Loucy (cell line): ENCODE results near the gene TREML1.

Source experiments
- H2AFZ ChIP-seq: fragments of 200-600 bp; sonication (generic); 2 replicates; pipeline ENCODE4 v1.6.0; 2016; ENCODE audit warnings: antibody characterized with exemption, mild to moderate bottlenecking, low read length, moderate library complexity
- H3F3A ChIP-seq: fragments of 200-600 bp; 2 replicates; pipeline ENCODE4 v1.6.0; 2016; ENCODE audit warnings: antibody characterized with exemption, low read depth, mild to moderate bottlenecking
- H3K27me3 ChIP-seq: fragments of 200-600 bp; sonication (generic); 2 replicates; pipeline ENCODE4 v1.6.1; 2014; ENCODE audit warnings: low read length, mild to moderate bottlenecking; ENCODE audit not compliant: insufficient read depth, poor library complexity, severe bottlenecking
- H3K36me3 ChIP-seq: fragments of 200-600 bp; sonication (generic); 2 replicates; pipeline ENCODE4 v1.6.1; 2016; ENCODE audit warnings: low read length; ENCODE audit not compliant: insufficient read depth
- H3K4me1 ChIP-seq: fragments of 200-600 bp; sonication (generic); 2 replicates; pipeline ENCODE4 v1.5.1; 2014; ENCODE audit warnings: low read length, mild to moderate bottlenecking; ENCODE audit not compliant: insufficient read depth, poor library complexity, severe bottlenecking
- H3K4me2 ChIP-seq: fragments of 200-600 bp; sonication (generic); 2 replicates; pipeline ENCODE4 v1.6.0; 2014; ENCODE audit warnings: antibody characterized with exemption, low read length, low read depth, mild to moderate bottlenecking; ENCODE audit not compliant: poor library complexity, severe bottlenecking
- H3K4me3 ChIP-seq: fragments of 200-600 bp; sonication (generic); 2 replicates; pipeline ENCODE4 v1.5.1; 2014; ENCODE audit warnings: low read length, mild to moderate bottlenecking, mixed read lengths; ENCODE audit not compliant: poor library complexity, severe bottlenecking
- H3K79me2 ChIP-seq: fragments of 200-600 bp; sonication (generic); 2 replicates; pipeline ENCODE4 v1.6.1; 2014; ENCODE audit warnings: low read length; ENCODE audit not compliant: insufficient read depth
- H3K9ac ChIP-seq: fragments of 200-600 bp; sonication (generic); 2 replicates; pipeline ENCODE4 v1.6.0; 2014; ENCODE audit warnings: mild to moderate bottlenecking, low read depth, low read length, moderate library complexity; ENCODE audit not compliant: poor library complexity, severe bottlenecking
- H3K9me2 ChIP-seq: fragments of 200-600 bp; sonication (generic); replicated peaks from 2 replicates; pipeline ENCODE4 v1.6.1; 2016; ENCODE audit warnings: low read depth, low read length, mixed read lengths
- H3K9me3 ChIP-seq: fragments of 200-600 bp; sonication (generic); 2 replicates; pipeline ENCODE4 v1.6.1; 2014; ENCODE audit warnings: mild to moderate bottlenecking, antibody characterized with exemption, low read length, low read depth; ENCODE audit not compliant: insufficient read depth
- H4K20me1 ChIP-seq: fragments of 200-600 bp; sonication (generic); 2 replicates; pipeline ENCODE4 v1.6.0; 2014; ENCODE audit warnings: antibody characterized with exemption, low read length, mild to moderate bottlenecking; ENCODE audit not compliant: insufficient read depth, poor library complexity, severe bottlenecking
- CTCF ChIP-seq: fragments of 200-600 bp; sonication (generic); conservative IDR thresholded peaks from 2 replicates; pipeline ENCODE4 v1.5.1; 2014; ENCODE audit warnings: mild to moderate bottlenecking, antibody characterized with exemption, low read length
- EZH2phosphoT487 ChIP-seq: fragments of 200-600 bp; IDR thresholded peaks from 2 replicates; pipeline ENCODE4 v1.6.1; 2018; ENCODE audit warnings: antibody characterized with exemption, mild to moderate bottlenecking, moderate library complexity, borderline replicate concordance

The TREML1 gene

GRCh38 chr6:41175084-41175483 is 20.9 kb upstream of the TREML1 start:
- H4K20me1 ChIP-seq: no peaks in the 10 kb centered on the region
- no peaks in the 10 kb centered on the region for H3K9me3 ChIP-seq
- no peaks in the 10 kb centered on the region for H3K27me3 ChIP-seq
- H2AFZ ChIP-seq: no peak overlapping the region
- no peaks in the 10 kb centered on the region for H3F3A ChIP-seq
- H3K9ac ChIP-seq: no peak overlapping the region
- H3K79me2 ChIP-seq: no peaks in the 10 kb centered on the region
- no peak overlapping the region for H3K4me3 ChIP-seq
- TF ChIP-seq CTCF: no peak
- TF ChIP-seq EZH2phosphoT487: no peak
- no peaks in the 10 kb centered on the region for H3K4me1 ChIP-seq
- H3K9me2 ChIP-seq: no peaks in the 10 kb centered on the region
- no peak overlapping the region for H3K4me2 ChIP-seq
- no peaks in the 10 kb centered on the region for H3K36me3 ChIP-seq

- H3K4me1 ChIP-seq: no peaks in the 10 kb centered on the region
- H2AFZ ChIP-seq: no peak overlapping the region
- H3K9me2 ChIP-seq: no peaks in the 10 kb centered on the region
- H4K20me1 ChIP-seq: no peaks in the 10 kb centered on the region
- no peaks in the 10 kb centered on the region for H3K27me3 ChIP-seq
- no peak overlapping the region for H3K4me3 ChIP-seq
- H3K4me2 ChIP-seq: no peak overlapping the region
- H3K9me3 ChIP-seq: no peaks in the 10 kb centered on the region
- H3F3A ChIP-seq: no peaks in the 10 kb centered on the region
- no peak overlapping the region for H3K9ac ChIP-seq
- TF ChIP-seq EZH2phosphoT487 (no peak), CTCF (no peak)
- H3K79me2 ChIP-seq: no peaks in the 10 kb centered on the region
- no peaks in the 10 kb centered on the region for H3K36me3 ChIP-seq
These were observed 20.5 kb upstream of the TREML1 start for GRCh38 chr6:41174610-41175009.

- Histone ChIP-seq H3K4me3 (no peak overlapping the region), H3K9me2 (no peaks in the 10 kb centered on the region), H3K36me3 (no peaks in the 10 kb centered on the region), H3K27me3 (no peaks in the 10 kb centered on the region), H3K79me2 (no peaks in the 10 kb centered on the region), H3K4me2 (no peak overlapping the region), H3K4me1 (no peaks in the 10 kb centered on the region), H4K20me1 (no peaks in the 10 kb centered on the region), H3K9ac (no peak overlapping the region), H3K9me3 (no peaks in the 10 kb centered on the region), H2AFZ (no peak overlapping the region), H3F3A (no peaks in the 10 kb centered on the region)
- TF ChIP-seq EZH2phosphoT487: no peak
- no peak for TF ChIP-seq CTCF
These were observed 17.8 kb upstream of the TREML1 start for GRCh38 chr6:41171908-41172307.
